ENCODE measurements around the gene TRIOBP.

Gene TRIOBP

DNA sequence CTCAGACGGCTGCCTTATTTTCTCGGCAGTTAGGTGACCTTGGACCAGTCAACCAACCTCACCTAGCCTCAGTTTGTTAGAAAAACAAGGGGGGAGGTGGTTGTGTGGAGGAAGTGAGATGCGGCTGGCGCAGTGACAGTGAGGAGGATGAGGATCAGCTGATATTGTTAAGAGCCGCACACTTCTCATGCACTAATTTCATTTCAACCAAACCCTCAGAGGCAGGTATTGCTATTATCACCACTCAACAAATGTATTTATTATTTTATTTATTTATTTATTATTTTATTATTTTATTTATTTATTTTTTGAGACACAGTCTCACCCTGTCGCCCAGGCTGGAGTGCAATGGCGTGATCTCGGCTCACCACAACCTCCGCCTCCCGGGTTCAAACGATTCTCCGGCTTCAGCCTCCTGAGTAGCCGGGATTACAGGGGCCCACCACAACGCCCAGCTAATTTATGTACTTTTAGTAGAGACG, 19.3 kb upstream of the TRIOBP start:
- TF ChIP-seq POLR2AphosphoS5 (IDR thresholded peaks at IDR 0.05; ENCODE audit: low read depth, low read length): no peak
- TF ChIP-seq POU2F2 (IDR thresholded peaks at IDR 0.05; ENCODE audit: low read depth, low read length): no peak
- peak; percentile 63; the same call in 1 of the 2 replicates for TF ChIP-seq SPI1 (IDR thresholded peaks at IDR 0.05; ENCODE audit: low read depth, low read length)
- no peak for TF ChIP-seq PAX5 (IDR thresholded peaks at IDR 0.05; ENCODE audit: insufficient read depth, low read length, severe bottlenecking)
- no peak for TF ChIP-seq TAF1 (IDR thresholded peaks at IDR 0.05; ENCODE audit: low read depth, low read length)
- no peak for TF ChIP-seq POLR2A (IDR thresholded peaks at IDR 0.05; ENCODE audit: low read depth, low read length)
- DNase-seq (ENCODE audit: insufficient read length, low spot score): no peak
- FAIRE-seq: no peak

- TF ChIP-seq SPI1 (IDR thresholded peaks at IDR 0.05; ENCODE audit: low read depth, low read length) (no peak), POU2F2 (IDR thresholded peaks at IDR 0.05; ENCODE audit: low read depth, low read length) (no peak), PAX5 (IDR thresholded peaks at IDR 0.05; ENCODE audit: insufficient read depth, low read length, severe bottlenecking) (no peak), POLR2AphosphoS5 (IDR thresholded peaks at IDR 0.05; ENCODE audit: low read depth, low read length) (no peak), POLR2A (IDR thresholded peaks at IDR 0.05; ENCODE audit: low read depth, low read length) (no peak), TAF1 (IDR thresholded peaks at IDR 0.05; ENCODE audit: low read depth, low read length) (no peak)
- FAIRE-seq (no peak), DNase-seq (ENCODE audit: insufficient read length, low spot score) (no peak)
Measured at GRCh38 chr22:37678372-37678771, 18.5 kb upstream of the TRIOBP start.

- no peak for TF ChIP-seq POU2F2 (IDR thresholded peaks at IDR 0.05; ENCODE audit: low read depth, low read length)
- no peak for TF ChIP-seq PAX5 (IDR thresholded peaks at IDR 0.05; ENCODE audit: insufficient read depth, low read length, severe bottlenecking)
- no peak for TF ChIP-seq POLR2AphosphoS5 (IDR thresholded peaks at IDR 0.05; ENCODE audit: low read depth, low read length)
- TF ChIP-seq SPI1 (IDR thresholded peaks at IDR 0.05; ENCODE audit: low read depth, low read length): no peak
- no peak for TF ChIP-seq TAF1 (IDR thresholded peaks at IDR 0.05; ENCODE audit: low read depth, low read length)
- TF ChIP-seq POLR2A (IDR thresholded peaks at IDR 0.05; ENCODE audit: low read depth, low read length): no peak
- DNase-seq (ENCODE audit: insufficient read length, low spot score): no peak
- FAIRE-seq: no peak
Measured at GRCh38 chr22:37679670-37680069, 17.2 kb upstream of the TRIOBP start.

DNA sequence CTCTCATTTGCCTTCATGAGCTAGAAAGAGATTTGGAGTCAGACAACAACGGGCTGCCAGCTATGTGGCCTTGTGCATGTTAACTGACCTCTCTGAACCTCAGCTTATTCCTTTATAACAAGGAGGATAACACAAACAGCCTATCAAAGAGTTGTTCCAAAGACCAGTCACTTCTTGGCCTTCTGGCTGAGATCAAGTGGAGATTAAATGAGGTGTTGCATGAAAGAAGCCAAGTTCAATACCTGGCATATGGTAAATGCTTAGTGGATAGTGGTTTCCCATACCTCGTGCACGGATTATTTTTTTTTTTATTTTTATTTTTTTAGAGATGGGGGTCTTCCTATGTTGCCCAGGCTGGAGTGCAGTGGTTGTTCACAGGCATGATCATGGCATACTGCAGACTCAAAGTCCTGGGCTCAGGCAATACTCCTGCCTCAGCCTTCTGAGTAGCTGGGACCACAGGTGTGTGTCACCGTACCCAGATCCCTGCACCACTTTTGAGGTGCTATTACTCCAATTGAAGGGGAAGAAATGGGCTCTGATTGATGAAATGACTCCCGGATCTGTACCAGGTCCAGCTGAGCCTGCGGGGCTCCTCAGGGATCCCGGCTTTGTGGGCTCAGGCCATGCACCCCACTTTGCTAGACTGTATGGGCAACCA, 16.5 kb upstream of the TRIOBP start:
- TF ChIP-seq PAX5 (IDR thresholded peaks at IDR 0.05; ENCODE audit: insufficient read depth, low read length, severe bottlenecking): no peak
- no peak for TF ChIP-seq SPI1 (IDR thresholded peaks at IDR 0.05; ENCODE audit: low read depth, low read length)
- no peak for TF ChIP-seq TAF1 (IDR thresholded peaks at IDR 0.05; ENCODE audit: low read depth, low read length)
- no peak for TF ChIP-seq POU2F2 (IDR thresholded peaks at IDR 0.05; ENCODE audit: low read depth, low read length)
- no peak for TF ChIP-seq POLR2AphosphoS5 (IDR thresholded peaks at IDR 0.05; ENCODE audit: low read depth, low read length)
- no peak for TF ChIP-seq POLR2A (IDR thresholded peaks at IDR 0.05; ENCODE audit: low read depth, low read length)
- no peak for FAIRE-seq
- DNase-seq (ENCODE audit: insufficient read length, low spot score): no peak

DNA sequence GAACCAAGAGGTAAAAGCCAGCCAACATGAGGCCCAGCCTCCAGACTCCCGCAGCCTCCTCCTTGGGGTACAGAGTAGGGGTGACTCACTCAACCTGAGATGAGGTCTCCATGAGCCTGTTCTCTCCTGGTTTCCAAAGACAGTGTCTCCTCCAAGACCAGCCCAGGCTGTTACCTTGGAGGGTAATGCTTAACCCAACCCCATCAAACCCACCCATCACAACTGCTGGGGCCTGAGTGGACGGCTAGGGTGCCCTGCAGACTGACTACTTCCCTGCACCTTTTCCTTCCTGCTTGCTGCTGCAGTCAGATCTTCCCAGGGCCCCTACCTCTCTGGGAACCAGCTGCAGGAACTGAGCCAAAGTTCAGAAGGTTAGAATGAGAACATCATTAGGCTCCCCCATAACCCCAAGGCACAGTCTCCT, 15.8 kb upstream of the TRIOBP start:
- FAIRE-seq (no peak), DNase-seq (ENCODE audit: insufficient read length, low spot score) (no peak)
- TF ChIP-seq POU2F2 (IDR thresholded peaks at IDR 0.05; ENCODE audit: low read depth, low read length): no peak
- no peak for TF ChIP-seq POLR2A (IDR thresholded peaks at IDR 0.05; ENCODE audit: low read depth, low read length)
- no peak for TF ChIP-seq TAF1 (IDR thresholded peaks at IDR 0.05; ENCODE audit: low read depth, low read length)

DNA sequence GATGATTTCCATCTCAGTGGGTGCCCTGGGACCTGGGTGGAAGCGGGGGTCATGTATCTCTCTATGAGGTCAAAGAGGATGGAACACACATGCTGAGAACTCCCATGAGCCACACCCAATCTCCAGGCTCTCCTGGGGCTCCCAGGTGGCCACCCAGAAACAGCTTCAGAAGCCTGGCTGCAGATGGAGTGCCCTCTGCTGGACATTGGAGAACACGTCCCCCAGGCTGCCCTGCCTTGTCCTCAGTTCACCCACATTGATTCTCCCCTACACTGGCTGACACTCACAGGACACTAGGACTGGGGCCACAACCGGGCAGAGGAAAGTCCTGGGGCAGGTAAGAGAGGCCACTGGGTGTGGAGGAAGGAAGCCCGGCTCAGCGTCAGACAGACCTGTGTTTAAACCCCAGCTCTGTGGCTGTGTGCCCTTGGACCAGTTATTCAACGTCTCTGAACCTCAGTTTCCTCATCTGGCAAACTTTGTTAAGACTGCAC, 15.2 kb upstream of the TRIOBP start:
- FAIRE-seq: peak; percentile 95
- peak; percentile 69 for DNase-seq (ENCODE audit: insufficient read length, low spot score)
- TF ChIP-seq TAF1 (IDR thresholded peaks at IDR 0.05; ENCODE audit: low read depth, low read length): no peak
- no peak for TF ChIP-seq POLR2A (IDR thresholded peaks at IDR 0.05; ENCODE audit: low read depth, low read length)
- no peak for TF ChIP-seq POU2F2 (IDR thresholded peaks at IDR 0.05; ENCODE audit: low read depth, low read length)
- no peak for TF ChIP-seq SPI1 (IDR thresholded peaks at IDR 0.05; ENCODE audit: low read depth, low read length)
- TF ChIP-seq PAX5 (IDR thresholded peaks at IDR 0.05; ENCODE audit: insufficient read depth, low read length, severe bottlenecking): no peak
- TF ChIP-seq POLR2AphosphoS5 (IDR thresholded peaks at IDR 0.05; ENCODE audit: low read depth, low read length): no peak

GRCh38 chr22:37684803-37685615, 11.8 kb upstream of the TRIOBP start:
- FAIRE-seq (peak; percentile 54), DNase-seq (ENCODE audit: insufficient read length, low spot score) (no peak)
- TF ChIP-seq TAF1 (IDR thresholded peaks at IDR 0.05; ENCODE audit: low read depth, low read length): no peak
- TF ChIP-seq PAX5 (IDR thresholded peaks at IDR 0.05; ENCODE audit: insufficient read depth, low read length, severe bottlenecking): no peak
- TF ChIP-seq POU2F2 (IDR thresholded peaks at IDR 0.05; ENCODE audit: low read depth, low read length): no peak
- TF ChIP-seq POLR2A (IDR thresholded peaks at IDR 0.05; ENCODE audit: low read depth, low read length): no peak
- no peak for TF ChIP-seq POLR2AphosphoS5 (IDR thresholded peaks at IDR 0.05; ENCODE audit: low read depth, low read length)
- TF ChIP-seq SPI1 (IDR thresholded peaks at IDR 0.05; ENCODE audit: low read depth, low read length): no peak

GRCh38 chr22:37686002-37686982, 10.6 kb upstream of the TRIOBP start, which contains the start of gene NOL12:
TSS of gene NOL12 (plus strand) at chr22:37686343. CDS start at chr22:37686393, 50 bp downstream.
- DNase-seq (ENCODE audit: insufficient read length, low spot score) (peak; percentile 83), FAIRE-seq (peak; percentile 96)
- TF ChIP-seq TAF1 (IDR thresholded peaks at IDR 0.05; ENCODE audit: low read depth, low read length): peak; percentile 87
- TF ChIP-seq SPI1 (IDR thresholded peaks at IDR 0.05; ENCODE audit: low read depth, low read length): peak; percentile 49; the same call in 1 of the 2 replicates
- peak; percentile 71 for TF ChIP-seq PAX5 (IDR thresholded peaks at IDR 0.05; ENCODE audit: insufficient read depth, low read length, severe bottlenecking)
- peak; percentile 81 for TF ChIP-seq POLR2A (IDR thresholded peaks at IDR 0.05; ENCODE audit: low read depth, low read length)
- peak; percentile 76; the same call in 1 of the 2 replicates for TF ChIP-seq POLR2AphosphoS5 (IDR thresholded peaks at IDR 0.05; ENCODE audit: low read depth, low read length)
- peak; percentile 88; the same call in 1 of the 2 replicates for TF ChIP-seq POU2F2 (IDR thresholded peaks at IDR 0.05; ENCODE audit: low read depth, low read length)
